Caco-2 (cell line): ENCODE data around the gene CPED1. TPM values are rescaled to one million over a fixed set of nuclear protein-coding genes. Genes with fewer than 3 reads are reported as not detected.

Source experiments
- BruUV-seq: library from RNA; stranded (reverse); fragments of 400-500 nt; replicated peaks from 2 replicates; lab custom pipeline; 2021; lab: Mats Ljungman, UMichigan
- CTCF ChIA-PET: fragments of 300-600 bp; sonication (Branson Sonifier 250); formaldehyde crosslinking; loops from one replicate; lab custom pipeline; 2022; ENCODE audit warnings: antibody characterized with exemption; lab: Charles Lee
- POLR2A ChIA-PET: fragments of 300-600 bp; sonication (Branson Sonifier 250); formaldehyde crosslinking; loops from one replicate; lab custom pipeline; 2022; ENCODE audit warnings: antibody characterized with exemption; lab: Charles Lee
- DNase-seq, 2 experiments: peaks; one replicate each; pipeline versions ENCODE4 v3.0.0 to v3.0.0-alpha.2; 2020 to 2022
- H3K27me3 ChIP-seq: replicated peaks from 2 replicates; pipeline ENCODE4 v1.6.0; 2011; ENCODE audit warnings: low read length; ENCODE audit not compliant: control insufficient read depth, insufficient read depth
- H3K36me3 ChIP-seq: 2 replicates; pipeline ENCODE4 v1.5.1; 2011; ENCODE audit warnings: low read length; ENCODE audit not compliant: control insufficient read depth, insufficient read depth
- H3K4me1 ChIP-seq: fragments of 250-450 bp; sonication (Bioruptor Pico); 2 replicates; pipeline ENCODE4 v1.5.1; 2020; ENCODE audit warnings: mild to moderate bottlenecking
- H3K4me3 ChIP-seq: 2 replicates; pipeline ENCODE4 v1.5.1; 2011; ENCODE audit warnings: low read depth, mild to moderate bottlenecking, control low read depth, low read length
- H3K9me3 ChIP-seq: fragments of 250-450 bp; sonication (Bioruptor Pico); 2 replicates; pipeline ENCODE4 v1.5.1; 2020; ENCODE audit warnings: mild to moderate bottlenecking, moderate library complexity
- H3K27ac Mint-ChIP-seq: one replicate; pipeline ENCODE4 v1.8.0; 2022; ENCODE audit warnings: mixed read lengths; ENCODE audit not compliant: unreplicated experiment
- H3K27me3 Mint-ChIP-seq: one replicate; pipeline ENCODE4 v1.8.0; 2022; ENCODE audit warnings: mixed read lengths; ENCODE audit not compliant: insufficient read depth, unreplicated experiment
- H3K36me3 Mint-ChIP-seq: one replicate; pipeline ENCODE4 v1.8.0; 2022; ENCODE audit warnings: mild to moderate bottlenecking, mixed read lengths; ENCODE audit not compliant: insufficient read depth, unreplicated experiment
- H3K4me1 Mint-ChIP-seq: one replicate; pipeline ENCODE4 v1.8.0; 2022; ENCODE audit warnings: low read depth, mixed read lengths; ENCODE audit not compliant: unreplicated experiment
- H3K4me3 Mint-ChIP-seq: one replicate; pipeline ENCODE4 v1.8.0; 2022; ENCODE audit warnings: mild to moderate bottlenecking, moderate library complexity, mixed read lengths; ENCODE audit not compliant: unreplicated experiment
- H3K9me3 Mint-ChIP-seq: one replicate; pipeline ENCODE4 v1.8.0; 2022; ENCODE audit warnings: mixed read lengths; ENCODE audit not compliant: unreplicated experiment
- intact Hi-C: fragments of 100-400 bp; cut with micrococcal nuclease; formaldehyde crosslinking; loops from one replicate; pipeline ENCODE4 v1.10.0; 2022; ENCODE audit not compliant: unreplicated experiment
- total RNA-seq: library from RNA; stranded (reverse); gene quantifications from 2 replicates; pipeline ENCODE4 v1.2.3, GENCODE V29; 2022
- TF ChIP-seq, protein P1 (sequence below), 2 experiments: fragments of 200-600 bp in 1 of 2; IDR thresholded peaks; 1 replicate in 1 of 2; 2 replicates in 1 of 2; pipeline versions ENCODE4 v1.5.1 to v1.8.0; 2011 to 2022; ENCODE audit warnings: antibody characterized with exemption in 1 of 2, control low read depth in 1 of 2, inconsistent platforms in 1 of 2, low read depth in 1 of 2, low read length in 1 of 2, mild to moderate bottlenecking in 1 of 2, moderate library complexity in 1 of 2; ENCODE audit not compliant: insufficient read depth in 1 of 2, severe bottlenecking in 1 of 2, unreplicated experiment in 1 of 2

CPED1 gene
- total RNA-seq, 1 experiment from 2014 or later: 0.23 TPM

DNA sequence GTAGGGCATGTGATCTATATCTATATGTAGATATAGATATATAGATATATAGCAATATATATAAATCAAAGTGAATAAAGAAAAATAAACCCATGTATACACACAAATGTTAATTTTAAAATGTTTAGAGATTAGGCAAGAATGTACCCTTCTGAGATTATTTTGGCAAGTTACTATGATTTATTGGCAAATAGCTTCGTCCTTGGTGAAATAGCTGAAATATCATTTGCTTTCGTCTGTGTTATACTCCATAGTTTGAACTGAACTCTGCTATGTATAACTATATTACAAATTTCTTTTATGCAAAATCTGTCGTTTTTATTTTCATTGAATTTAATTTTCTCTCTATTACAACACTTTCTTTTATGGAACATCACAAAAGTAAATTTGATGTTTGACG, 57.5 kb downstream of the CPED1 start:
- DNase-seq: no peak
- intact Hi-C loops: no loop called here
- Histone ChIP-seq H3K36me3 (no peaks in the 10 kb centered on the region), H3K9me3 (no peaks in the 10 kb centered on the region), H3K4me3 (no peak overlapping the region), H3K27me3 (no peaks in the 10 kb centered on the region), H3K4me1 (peaks cover 10% of the 10 kb centered on the region; the same call in 1 of the 2 replicates)
- peaks cover 10% of the 10 kb centered on the region for H3K9me3 Mint-ChIP-seq
- BruUV-seq: no TSS peak
- no peak overlapping the region for H3K27ac Mint-ChIP-seq
- ChIA-PET POLR2A (no interaction called here), CTCF (no interaction called here)
- no peaks in the 10 kb centered on the region for H3K36me3 Mint-ChIP-seq
- no peak overlapping the region for H3K4me3 Mint-ChIP-seq
- H3K27me3 Mint-ChIP-seq: no peaks in the 10 kb centered on the region
- H3K4me1 Mint-ChIP-seq: peaks cover 12% of the 10 kb centered on the region
- TF ChIP-seq, protein P1, sequence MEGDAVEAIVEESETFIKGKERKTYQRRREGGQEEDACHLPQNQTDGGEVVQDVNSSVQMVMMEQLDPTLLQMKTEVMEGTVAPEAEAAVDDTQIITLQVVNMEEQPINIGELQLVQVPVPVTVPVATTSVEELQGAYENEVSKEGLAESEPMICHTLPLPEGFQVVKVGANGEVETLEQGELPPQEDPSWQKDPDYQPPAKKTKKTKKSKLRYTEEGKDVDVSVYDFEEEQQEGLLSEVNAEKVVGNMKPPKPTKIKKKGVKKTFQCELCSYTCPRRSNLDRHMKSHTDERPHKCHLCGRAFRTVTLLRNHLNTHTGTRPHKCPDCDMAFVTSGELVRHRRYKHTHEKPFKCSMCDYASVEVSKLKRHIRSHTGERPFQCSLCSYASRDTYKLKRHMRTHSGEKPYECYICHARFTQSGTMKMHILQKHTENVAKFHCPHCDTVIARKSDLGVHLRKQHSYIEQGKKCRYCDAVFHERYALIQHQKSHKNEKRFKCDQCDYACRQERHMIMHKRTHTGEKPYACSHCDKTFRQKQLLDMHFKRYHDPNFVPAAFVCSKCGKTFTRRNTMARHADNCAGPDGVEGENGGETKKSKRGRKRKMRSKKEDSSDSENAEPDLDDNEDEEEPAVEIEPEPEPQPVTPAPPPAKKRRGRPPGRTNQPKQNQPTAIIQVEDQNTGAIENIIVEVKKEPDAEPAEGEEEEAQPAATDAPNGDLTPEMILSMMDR (IDR thresholded peaks at IDR 0.05; ENCODE audit: insufficient read depth in 1 of 2, low read depth in 1 of 2, low read length in 1 of 2, severe bottlenecking in 1 of 2, unreplicated experiment in 1 of 2): no peak

DNA sequence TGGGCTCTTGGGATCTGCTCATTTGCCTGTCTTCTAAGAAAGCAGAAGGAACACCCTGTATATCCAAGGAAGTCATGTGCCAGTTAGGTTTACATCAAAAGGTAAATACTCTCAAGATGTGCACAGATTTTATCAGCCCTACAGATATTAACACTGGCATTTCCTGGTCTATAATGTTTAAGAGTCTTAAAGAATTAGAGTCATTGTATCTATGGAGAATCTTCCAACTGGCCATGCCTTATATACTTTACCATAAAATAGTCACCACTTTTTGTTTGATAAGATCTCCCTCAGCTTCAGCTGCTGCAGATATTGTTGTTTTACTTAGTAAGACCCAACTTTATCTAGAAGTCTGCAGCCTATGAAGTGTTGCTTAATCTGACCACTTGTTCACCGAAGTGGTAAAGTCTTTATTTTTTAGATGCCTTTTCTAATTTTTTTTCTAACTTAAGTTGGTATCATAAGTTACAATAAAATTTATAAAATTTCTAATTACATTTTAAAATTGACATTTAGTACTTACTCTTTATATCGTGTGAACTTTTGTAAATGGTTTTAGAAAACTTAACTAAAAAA, 58.5 kb downstream of the CPED1 start:
- CTCF ChIA-PET: no interaction called here
- H3K9me3 ChIP-seq: no peaks in the 10 kb centered on the region
- Mint-ChIP-seq H3K4me3 (no peak overlapping the region), H3K27me3 (no peaks in the 10 kb centered on the region), H3K9me3 (peaks cover 10% of the 10 kb centered on the region), H3K36me3 (no peaks in the 10 kb centered on the region), H3K4me1 (peaks cover 12% of the 10 kb centered on the region), H3K27ac (no peak overlapping the region)
- no peak overlapping the region for H3K4me3 ChIP-seq
- no TSS peak for BruUV-seq
- peaks cover 10% of the 10 kb centered on the region; the same call in 1 of the 2 replicates for H3K4me1 ChIP-seq
- no peak for DNase-seq
- POLR2A ChIA-PET: no interaction called here
- no peaks in the 10 kb centered on the region for H3K27me3 ChIP-seq
- TF ChIP-seq, protein P1 (IDR thresholded peaks at IDR 0.05; ENCODE audit: insufficient read depth in 1 of 2, low read depth in 1 of 2, low read length in 1 of 2, severe bottlenecking in 1 of 2, unreplicated experiment in 1 of 2): no peak
- intact Hi-C loops: no loop called here
- H3K36me3 ChIP-seq: no peaks in the 10 kb centered on the region

DNA sequence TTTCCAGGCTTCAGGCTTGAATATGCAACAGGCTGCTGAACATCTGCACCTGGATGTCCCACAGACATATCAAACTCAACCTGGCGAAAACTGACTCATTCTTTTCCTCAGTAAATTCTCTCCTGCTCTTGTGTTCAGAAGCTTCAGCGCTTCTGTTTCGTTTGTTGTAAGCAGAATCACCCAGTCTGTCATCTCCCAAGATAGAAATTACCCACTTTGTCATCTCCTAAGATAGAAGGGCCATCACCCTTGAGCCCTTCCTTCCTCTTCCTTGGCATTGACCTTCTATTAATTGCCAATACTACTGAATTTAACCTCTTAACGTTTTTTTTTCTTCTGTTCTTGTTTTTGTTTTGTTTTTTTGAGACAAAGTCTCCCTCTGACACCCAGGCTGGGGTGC, 59.7 kb downstream of the CPED1 start:
- Histone ChIP-seq H3K4me1 (peaks cover 10% of the 10 kb centered on the region; the same call in 1 of the 2 replicates), H3K4me3 (no peak overlapping the region), H3K27me3 (no peaks in the 10 kb centered on the region), H3K9me3 (no peaks in the 10 kb centered on the region), H3K36me3 (no peaks in the 10 kb centered on the region)
- intact Hi-C loops: no loop called here
- TF ChIP-seq, protein P1 (IDR thresholded peaks at IDR 0.05; ENCODE audit: insufficient read depth in 1 of 2, low read depth in 1 of 2, low read length in 1 of 2, severe bottlenecking in 1 of 2, unreplicated experiment in 1 of 2): no peak
- H3K27ac Mint-ChIP-seq: no peak overlapping the region
- peaks cover 10% of the 10 kb centered on the region for H3K9me3 Mint-ChIP-seq
- H3K27me3 Mint-ChIP-seq: no peaks in the 10 kb centered on the region
- no TSS peak for BruUV-seq
- CTCF ChIA-PET: no interaction called here
- H3K4me3 Mint-ChIP-seq: no peak overlapping the region
- H3K36me3 Mint-ChIP-seq: no peaks in the 10 kb centered on the region
- POLR2A ChIA-PET: no interaction called here
- peaks cover 12% of the 10 kb centered on the region for H3K4me1 Mint-ChIP-seq
- DNase-seq: no peak
